ENCODE measurements around the gene ITLN2.
"Not testable (repeated sequence)": the region's sequence is repeated elsewhere in the genome, so short reads cannot be mapped to it uniquely, and the experiment has no call there.

Gene ITLN2

GRCh38 chr1:160952129-160952510 is 2.5 kb downstream of the ITLN2 start:
- DNase-seq (ENCODE audit: low read depth) = no peak

DNA sequence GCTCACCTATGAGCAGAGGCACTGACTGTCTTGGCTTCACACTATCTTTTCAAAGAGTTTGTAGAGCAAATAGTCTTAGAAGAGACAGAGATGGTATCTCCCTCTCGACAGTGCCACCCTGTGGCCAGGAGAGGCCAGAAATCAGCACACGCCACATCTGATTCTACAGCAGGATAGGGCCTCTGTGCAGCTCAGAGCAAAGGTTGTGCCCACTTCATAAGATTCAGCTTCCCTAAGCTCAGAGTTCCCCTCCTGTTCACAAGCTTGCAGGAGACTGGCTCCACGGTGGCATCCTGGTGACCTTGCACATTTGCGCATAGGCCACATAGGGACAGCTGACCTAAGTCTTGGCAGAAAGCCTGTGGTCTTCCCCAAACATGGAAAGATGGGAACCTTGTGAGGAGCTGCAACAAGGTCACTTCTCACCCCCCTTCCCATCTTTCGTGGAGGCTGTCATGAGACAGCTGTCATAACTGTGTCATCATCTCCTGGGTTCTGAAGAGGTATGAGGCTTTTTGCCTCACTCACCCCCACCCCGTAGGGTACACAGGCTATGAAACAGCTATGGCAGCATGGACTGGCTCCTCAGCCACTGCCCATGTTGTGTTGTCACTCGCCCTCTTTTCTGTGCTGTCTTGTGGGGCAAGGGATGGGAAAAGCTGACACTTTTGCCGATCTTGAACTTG is 3.0 kb downstream of the ITLN2 start:
- DNase-seq (ENCODE audit: low read depth) = peak; percentile 13

- DNase-seq (ENCODE audit: low read depth) = no peak
Measured at GRCh38 chr1:160950657-160951056, 4.0 kb downstream of the ITLN2 start.

DNA sequence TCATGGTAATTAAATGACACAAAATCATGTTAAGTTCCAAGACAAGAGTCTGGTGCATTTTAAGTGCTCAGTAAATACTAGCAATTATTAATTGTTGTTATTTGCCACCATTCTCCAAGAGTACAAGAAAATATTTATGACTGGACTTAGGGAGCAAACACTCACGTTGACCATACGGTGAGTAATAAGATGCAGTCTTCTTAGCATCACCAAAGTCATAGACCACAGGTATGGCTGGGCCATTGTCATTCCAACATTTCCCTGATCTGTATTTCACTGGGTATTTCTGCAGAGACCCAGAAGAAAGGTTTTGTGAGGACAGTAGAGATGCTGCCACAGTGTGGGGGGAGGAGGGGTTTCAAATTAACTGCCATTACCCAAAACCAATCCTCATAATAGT is 4.7 kb downstream of the ITLN2 start:
- no peak for DNase-seq (ENCODE audit: low read depth)

GRCh38 chr1:160949216-160949880 is 5.3 kb downstream of the ITLN2 start:
- not testable (repeated sequence) for DNase-seq (ENCODE audit: low read depth)

DNA sequence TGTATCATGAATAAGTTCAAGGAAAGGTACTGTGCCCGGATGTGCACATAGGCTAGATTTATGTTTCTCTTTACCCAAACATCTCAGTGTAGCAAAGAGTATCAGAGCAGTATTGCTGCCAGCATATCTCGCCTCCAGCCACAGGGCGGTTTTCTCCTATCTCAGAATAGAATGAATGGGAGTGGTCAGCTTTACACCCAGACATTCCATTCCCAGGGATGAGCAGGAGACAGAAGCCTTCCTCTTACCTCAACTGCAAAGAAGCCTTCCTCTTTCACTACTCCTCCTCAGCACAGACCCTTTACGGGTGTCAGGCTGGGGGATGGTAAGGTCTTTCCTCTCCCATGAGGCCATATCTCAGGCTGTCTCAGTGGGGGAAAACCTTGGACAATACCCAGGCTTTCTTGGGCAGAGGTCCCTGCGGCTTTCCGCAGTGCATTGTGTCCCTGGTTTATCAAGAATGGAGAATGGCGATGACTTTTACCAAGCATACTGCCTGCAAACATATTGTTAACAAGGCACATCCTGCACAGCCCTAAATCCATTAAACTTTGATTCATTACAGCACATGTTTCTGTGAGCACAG is 7.3 kb downstream of the ITLN2 start:
- not testable (repeated sequence) for DNase-seq (ENCODE audit: low read depth)

- DNase-seq (ENCODE audit: low read depth) = not testable (repeated sequence)
Measured at GRCh38 chr1:160945881-160946280, 8.7 kb downstream of the ITLN2 start.

GRCh38 chr1:160945079-160945478 is 9.5 kb downstream of the ITLN2 start:
- no peak for DNase-seq (ENCODE audit: low read depth)

DNA sequence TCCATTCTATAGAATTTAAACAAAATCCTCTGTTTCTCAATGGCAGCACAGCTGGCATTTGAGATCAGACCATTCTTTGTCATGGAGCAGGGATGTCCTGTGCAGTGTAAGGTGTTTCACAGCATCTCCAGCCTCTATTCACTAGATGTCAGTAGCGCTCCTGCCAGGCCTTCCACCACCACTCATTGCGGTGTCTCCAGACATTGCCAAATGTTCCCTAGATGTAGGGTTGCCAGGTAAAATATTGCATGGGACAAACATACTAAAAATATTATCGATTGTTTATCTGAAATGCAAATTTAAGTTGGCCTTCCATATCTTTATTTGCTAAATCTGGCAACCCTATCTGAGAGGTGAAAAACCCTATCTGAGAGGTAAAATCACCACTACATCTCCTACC is 11.7 kb downstream of the ITLN2 start:
- no peak for DNase-seq (ENCODE audit: low read depth)

DNA sequence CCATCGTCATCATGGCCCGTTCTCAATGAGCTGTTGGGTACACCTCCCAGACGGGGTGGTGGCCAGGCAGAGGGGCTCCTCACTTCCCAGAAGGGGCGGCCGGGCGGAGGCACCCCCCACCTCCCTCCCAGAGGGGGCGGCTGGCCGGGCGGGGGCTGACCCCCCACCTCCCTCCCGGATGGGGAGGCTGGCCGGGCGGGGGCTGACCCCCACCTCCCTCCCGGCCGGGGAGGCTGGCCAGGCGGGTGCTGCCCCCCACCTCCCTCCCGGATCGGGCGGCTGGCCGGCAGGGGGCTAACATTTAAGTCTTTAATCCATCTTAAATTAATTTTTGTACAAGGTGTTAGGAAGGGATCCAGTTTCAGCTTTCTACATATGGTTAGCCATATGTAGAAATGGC is 17.9 kb downstream of the ITLN2 start:
- not testable (repeated sequence) for DNase-seq (ENCODE audit: low read depth)

DNA sequence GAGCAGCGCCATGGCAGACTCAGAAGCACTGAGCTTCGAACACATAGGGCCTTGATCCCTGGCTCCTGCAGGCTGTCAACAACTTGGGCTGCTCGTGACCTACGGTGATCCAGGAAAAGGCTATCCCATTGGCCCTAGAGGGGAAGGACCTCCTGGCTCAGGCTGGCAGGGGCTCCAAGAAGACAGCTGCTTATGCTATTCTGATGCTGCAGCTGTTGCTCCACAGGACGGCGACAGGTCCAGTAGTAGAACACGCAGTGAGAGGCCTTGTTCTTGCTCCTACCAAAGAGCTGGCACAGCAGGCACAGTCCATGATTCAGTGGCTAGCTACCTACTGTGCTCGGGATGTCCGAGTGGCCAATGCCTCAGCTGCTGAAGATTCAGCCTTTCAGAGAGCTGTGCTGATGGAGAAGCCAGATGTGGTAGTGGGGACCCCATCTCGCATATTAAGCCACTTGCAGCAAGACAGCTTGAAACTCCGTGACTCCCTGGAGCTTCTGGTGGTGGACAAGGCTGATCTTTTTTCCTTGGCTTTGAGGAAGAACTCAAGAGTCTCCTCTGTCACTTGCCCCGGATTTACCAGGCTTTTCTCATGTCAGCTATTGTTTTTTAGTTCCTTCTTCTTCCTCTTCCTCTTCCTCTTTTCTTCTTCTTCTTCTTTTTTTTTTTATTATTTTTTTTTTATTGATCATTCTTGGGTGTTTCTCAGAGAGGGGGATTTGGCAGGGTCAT is 18.9 kb downstream of the ITLN2 start:
- DNase-seq (ENCODE audit: low read depth) = no peak

DNA sequence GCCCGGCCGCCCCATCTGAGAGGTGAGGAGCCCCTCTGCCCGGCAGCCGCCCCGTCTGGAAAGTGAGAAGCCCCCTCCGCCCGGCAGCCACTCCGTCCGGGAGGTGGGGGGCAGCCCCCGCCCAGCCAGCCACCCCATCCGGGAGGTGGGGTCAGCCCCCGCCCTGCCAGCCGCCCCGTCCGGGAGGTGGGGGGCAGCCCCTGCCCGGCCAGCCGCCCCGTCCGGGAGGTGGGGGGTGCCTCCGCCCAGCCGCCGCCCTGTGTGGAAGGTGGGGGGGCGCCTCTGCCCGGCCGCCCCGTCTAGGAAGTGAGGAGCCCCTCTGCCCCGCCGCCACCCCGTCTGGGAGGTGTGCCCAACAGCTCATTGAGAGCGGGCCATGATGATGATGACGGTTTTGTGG is 21.3 kb downstream of the ITLN2 start:
- DNase-seq (ENCODE audit: low read depth) = not testable (repeated sequence)

- peak; percentile 13 for DNase-seq (ENCODE audit: low read depth)
Measured at GRCh38 chr1:160925652-160926244, 28.9 kb downstream of the ITLN2 start.

DNA sequence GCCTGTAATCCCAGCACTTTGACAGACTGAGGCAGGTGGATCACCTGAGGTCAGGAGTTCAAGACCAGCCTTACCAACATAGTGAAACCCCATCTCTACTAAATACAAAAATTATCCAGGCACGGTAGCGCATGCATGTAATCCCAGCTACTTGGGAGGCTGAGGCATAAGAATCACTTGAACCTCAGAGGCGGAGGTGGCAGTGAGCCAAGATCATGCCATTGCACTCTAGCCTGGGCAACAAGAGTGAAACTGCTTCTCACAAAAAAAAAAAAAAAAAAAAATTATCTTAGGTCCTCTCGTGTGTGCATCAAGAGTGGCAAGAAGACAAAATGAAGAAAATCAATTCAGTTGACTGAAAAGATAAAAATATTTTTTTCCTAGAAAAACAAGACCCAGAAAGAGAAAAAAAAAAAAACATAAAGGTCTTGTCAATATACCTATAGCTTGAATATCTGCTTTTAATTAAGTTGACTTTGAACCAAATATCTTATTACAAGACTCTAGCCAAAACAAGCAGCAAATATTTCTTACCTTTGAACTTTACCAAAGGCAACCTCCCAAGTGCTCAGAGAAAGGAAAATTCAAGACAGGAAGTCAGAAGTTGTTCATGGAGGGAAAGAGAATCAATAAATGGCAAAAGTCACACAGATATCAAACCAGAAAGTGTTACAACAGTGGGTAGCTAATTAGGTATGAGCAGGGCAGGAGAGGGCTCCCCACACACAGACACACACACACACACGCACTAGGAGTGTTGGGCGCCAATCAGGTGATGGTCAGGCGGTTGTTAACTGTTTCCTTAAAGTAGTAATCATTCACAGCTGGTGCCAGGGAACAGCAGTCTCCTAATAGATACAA is 29.6 kb downstream of the ITLN2 start:
- DNase-seq (ENCODE audit: low read depth) = no peak

DNA sequence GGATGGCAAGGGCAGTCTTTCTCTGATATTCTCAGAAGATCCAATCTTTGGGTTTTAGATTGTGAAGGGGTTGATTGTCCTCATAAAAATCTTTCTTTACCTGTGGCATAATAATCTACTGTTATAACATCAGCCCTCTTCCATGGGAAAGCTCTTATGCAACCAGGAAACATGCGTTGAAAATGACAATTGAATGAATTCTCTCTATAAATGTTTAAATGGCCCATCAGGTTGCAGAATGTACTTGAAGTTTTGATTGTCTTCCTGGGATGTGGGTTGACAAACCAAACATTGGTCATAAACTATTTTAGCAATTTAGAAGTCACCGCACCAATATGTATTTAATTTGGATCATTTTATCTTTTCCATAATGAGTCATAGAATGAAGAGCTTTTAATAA is 37.9 kb downstream of the ITLN2 start:
- no peak for DNase-seq (ENCODE audit: low read depth)

- DNase-seq (ENCODE audit: low read depth) = not testable (repeated sequence)
Measured at GRCh38 chr1:160913229-160913628, 41.4 kb downstream of the ITLN2 start.

GRCh38 chr1:160911925-160912324 is 42.7 kb downstream of the ITLN2 start:
- no peak for DNase-seq (ENCODE audit: low read depth)

- DNase-seq (ENCODE audit: low read depth) = no peak
Measured at GRCh38 chr1:160911441-160911840, 43.2 kb downstream of the ITLN2 start.

DNA sequence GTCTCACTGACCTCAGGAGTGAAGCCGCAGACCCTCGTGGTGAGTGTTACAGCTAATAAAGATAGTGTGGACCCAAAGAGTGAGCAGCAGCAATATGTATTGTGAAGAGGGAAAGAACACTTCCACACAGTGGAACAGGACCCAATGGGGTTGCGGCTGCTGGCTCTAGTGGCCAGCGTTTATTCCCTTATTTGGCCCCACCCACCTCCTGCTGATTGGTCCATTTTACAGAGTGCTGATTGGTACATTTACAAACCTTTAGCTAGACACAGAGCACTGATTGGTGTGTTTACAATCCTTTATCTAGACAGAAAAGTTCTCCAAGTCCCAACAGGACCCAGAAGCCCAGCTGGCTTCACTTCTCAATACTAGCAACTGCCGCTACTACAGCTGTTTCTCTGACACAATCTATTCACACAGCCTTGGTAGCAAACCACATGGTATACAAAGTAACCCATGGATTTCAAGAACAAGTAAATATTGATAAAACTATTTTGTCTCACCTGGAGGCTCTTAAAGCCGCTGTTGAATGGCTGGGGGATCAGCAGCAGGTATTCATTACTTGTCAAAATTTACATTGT is 44.3 kb downstream of the ITLN2 start:
- no peak for DNase-seq (ENCODE audit: low read depth)

DNA sequence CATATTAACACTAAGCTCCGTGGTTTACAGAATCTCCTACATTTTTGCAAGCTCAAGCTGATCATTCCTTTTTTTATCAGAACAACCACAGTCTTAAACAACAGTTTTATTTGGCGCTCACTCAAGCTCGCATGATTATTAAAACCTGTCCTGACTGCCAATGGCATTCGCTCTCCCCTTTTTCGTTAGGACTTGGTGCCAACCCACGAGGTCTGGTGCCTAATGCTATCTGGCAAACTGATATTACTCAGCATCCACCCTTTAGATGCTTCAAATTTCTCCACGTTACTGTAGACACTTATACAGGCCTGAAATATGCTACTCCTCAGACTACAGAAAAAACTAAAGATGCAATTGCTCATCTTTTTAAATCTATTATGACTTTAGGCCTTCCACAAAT is 46.6 kb downstream of the ITLN2 start:
- DNase-seq (ENCODE audit: low read depth) = no peak

DNA sequence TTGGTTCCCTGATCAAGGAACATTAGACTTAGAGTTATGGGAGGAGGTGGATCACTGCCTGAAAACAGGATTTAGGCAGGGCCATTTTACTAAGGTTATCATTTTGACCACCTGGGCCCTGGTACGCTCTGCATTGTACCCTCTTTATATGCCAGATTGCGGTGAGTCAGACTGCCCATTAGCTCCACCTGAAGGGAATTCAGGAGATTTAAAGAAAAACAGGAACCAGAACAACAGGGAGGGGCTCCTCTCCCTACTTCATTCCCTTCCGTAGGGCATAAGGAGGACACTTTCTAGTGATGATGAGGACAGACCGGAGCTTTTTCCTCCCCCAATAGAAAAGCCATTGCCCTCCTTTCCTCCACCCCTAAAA is 49.0 kb downstream of the ITLN2 start:
- no peak for DNase-seq (ENCODE audit: low read depth)
